CD4-positive, alpha-beta T cell treated with Interleukin-2 at 100 ng/mL for 4 hours (primary cell): ENCODE data around the gene NRXN3.

Source experiments
- DNase-seq: peaks from one replicate; pipeline ENCODE4 v3.0.0-alpha.2; 2020; ENCODE audit warnings: low spot score

NRXN3 gene

GRCh38 chr14:79293482-79294177, 1123.5 kb downstream of the NRXN3 start:
- DNase-seq, result no peak

GRCh38 chr14:79294499-79294898, 1124.3 kb downstream of the NRXN3 start:
- DNase-seq, result no peak

DNA sequence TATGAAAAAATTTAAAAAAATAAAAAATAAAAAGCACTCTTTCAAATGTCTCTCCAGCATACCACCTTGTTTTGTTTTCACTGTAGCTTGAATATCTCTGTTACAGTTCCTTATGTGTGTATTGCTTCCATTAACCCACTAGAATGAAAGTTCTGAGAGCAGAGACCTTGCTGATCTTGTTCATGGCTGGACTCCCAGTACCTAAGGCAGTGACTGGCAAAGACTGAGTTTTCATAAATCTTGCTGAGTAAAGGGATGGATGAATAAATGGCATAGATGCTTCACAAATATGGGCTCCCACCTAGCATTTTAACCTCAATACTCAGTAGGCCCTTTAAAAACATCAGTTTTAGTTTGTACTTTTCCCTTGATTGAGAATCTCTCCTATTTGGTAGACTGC, 1125.2 kb downstream of the NRXN3 start:
- no peak for DNase-seq

DNA sequence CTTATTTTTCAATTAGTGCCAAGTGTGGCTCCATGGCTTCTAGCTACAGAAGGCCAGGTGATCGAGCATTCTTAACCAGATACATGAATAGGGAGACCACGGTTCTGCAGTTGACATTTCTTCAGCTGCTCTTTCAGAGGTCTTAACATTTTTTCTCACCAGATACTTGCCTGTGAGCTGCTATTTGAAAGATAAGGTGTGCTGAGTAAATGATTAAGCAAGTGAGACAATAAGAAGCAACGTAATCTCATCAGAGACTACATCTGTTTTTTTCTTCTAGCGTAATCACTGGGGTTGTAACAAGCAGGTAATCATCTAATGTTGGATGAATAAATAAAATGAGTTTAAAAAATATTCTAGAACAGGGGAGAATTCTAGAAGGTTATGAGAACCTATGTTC, 1128.2 kb downstream of the NRXN3 start:
- no peak for DNase-seq

DNA sequence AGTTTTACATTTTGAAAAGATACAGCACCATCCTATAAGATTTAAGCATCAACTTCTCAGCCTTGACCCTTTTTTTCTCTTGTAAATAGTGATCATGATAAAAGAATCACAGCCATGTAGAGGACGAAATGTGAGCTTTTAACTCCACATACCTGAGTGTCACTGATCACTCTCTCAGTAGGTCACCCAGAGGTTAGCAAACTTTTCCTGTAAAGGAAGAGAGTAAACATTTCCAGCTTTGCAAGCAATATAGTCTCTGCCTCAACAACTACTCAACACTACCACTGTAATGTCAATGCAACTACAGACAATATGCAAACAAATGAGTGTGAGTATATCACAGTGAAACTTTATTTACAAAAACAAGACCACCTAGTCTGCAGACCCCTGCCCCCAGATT, 1129.0 kb downstream of the NRXN3 start:
- no peak for DNase-seq

GRCh38 chr14:79304279-79304678, 1134.1 kb downstream of the NRXN3 start:
- no peak for DNase-seq

DNA sequence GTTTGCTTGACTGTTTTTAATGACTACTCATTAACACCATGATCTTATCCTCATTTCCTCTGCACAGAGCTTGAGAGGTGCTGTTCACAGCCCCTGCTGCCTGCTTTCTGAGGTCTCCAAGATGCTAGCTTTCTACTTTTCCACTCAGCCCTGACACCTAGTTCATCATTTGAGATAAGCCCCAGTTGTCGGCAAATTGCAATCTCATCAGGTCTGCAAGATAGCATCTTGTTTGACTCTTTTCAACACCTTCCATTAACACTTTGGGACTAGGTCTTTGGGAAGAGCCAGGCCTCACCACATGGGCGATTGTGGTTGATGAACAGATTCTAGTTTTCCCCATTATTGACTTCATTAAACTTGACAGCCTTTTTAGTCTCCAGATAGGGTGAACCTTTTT, 1136.4 kb downstream of the NRXN3 start:
- no peak for DNase-seq

DNA sequence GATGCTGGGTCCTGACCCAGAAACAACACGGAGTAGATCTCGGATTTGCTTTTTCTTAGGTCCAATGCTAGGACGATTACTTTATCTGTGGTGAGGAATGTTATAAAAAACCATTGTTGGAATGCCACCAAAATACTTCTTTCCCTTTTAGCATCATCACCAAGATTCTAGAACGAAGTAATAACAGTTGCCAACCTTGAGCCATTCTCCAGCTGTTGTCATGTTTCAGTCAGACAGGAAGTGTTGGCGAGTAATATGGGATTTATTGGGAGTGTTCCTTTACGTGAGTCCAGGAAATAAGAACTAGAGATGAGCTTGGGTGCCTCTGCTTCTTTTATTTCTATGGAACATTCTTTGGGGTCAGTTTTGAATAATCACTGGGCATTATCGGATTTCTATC, 1148.2 kb downstream of the NRXN3 start:
- no peak for DNase-seq

- no peak for DNase-seq
These were observed 1150.4 kb downstream of the NRXN3 start for GRCh38 chr14:79320561-79320960.

- no peak for DNase-seq
These were observed 1150.9 kb downstream of the NRXN3 start for GRCh38 chr14:79321070-79321469.

GRCh38 chr14:79325071-79325470, 1154.9 kb downstream of the NRXN3 start:
- DNase-seq, result no peak

- DNase-seq, result no peak
These were observed 1155.4 kb downstream of the NRXN3 start for GRCh38 chr14:79325557-79325956.

DNA sequence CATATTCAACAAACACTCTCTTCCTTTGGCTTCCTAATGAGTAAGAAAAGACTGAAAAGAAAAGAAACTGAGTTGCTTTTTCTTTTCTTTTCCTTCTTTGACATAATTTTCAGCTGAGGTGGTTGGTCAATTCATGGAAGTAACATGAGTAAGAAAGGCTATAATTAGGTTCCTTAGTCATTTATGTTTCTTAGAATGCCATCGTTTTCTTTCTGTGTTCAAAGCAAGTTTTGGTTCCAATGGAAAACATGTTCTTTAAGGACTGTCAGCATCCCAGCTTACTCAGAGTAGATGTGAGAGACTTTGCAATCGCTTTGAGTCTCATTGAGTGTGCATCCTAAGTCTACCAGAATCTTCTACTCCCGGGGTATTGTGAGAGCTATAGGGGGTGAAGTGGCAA, 1158.7 kb downstream of the NRXN3 start:
- no peak for DNase-seq

GRCh38 chr14:79331830-79332229, 1161.7 kb downstream of the NRXN3 start:
- no peak for DNase-seq

DNA sequence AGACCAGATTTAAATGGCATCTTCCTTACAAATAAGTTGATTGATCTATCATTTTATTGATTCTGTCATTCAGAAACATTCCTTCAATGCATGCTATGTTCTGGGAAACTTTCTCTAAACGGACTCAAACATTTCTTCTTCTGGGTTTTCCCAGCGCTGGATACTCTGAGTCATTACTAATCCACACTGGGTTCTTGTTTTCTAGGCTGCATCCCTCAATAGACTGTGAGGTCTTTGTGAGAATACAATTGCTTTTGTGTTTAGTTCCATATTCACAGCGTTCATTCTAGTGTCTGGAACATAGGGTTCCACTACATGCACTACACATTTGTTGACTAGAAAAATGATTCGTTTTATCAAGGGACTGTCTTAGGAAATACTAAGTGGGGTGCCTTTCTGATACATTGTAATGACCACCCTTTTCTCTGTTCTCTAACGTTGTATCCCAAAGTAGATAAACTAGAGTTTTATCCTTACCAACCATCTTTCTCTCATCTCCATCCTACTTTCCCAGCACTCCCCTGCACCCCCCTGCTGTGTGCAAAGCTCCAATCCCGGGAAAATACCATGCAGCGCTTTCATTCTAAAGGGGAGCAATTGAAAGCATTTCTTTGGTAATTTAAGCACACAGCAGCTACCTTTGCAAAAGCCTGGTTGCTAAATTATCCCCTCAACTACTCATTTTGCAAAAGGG, 1162.5 kb downstream of the NRXN3 start:
- DNase-seq, result no peak

- DNase-seq, result no peak
These were observed 1163.0 kb downstream of the NRXN3 start for GRCh38 chr14:79333198-79333546.

GRCh38 chr14:79334272-79334671, 1164.1 kb downstream of the NRXN3 start:
- no peak for DNase-seq

DNA sequence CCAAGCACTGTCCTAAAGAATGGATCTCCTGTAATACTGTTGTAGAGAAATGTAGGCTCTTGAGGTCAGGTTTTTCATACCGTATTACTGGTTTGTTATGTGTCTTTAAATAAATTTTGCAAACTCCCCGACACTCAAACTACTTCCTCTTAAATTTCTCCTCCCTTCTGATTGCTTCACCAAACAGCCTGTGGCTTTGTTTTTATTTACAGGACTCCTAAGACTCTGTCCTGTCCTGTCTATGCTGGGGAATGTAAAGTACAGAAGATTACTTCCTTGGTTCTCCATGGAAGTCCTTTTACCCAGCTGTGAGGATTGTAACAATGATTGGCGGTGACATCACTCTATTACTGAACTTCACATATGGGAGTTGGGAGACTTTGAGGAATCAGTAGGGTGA, 1167.6 kb downstream of the NRXN3 start:
- DNase-seq, result no peak

DNA sequence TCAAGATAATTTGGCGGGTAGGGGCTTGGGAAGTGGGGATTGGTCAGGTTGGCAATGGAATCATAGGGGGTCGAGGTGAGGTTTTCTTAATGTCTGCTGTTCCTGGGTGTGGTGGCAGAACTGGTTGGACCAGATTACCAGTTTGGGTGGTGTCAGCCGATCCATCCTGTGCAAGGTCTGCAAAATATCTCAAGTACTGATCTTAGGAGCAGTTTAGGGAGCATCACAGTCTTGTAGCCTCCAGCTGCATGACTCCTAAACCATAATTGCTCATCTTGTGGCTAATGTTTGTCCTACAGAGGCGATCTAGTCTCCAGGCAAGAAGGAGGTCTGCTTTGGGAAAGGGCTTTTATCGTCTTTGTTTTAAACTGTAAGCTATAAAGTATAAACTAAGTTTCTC, 1172.8 kb downstream of the NRXN3 start:
- no peak for DNase-seq

DNA sequence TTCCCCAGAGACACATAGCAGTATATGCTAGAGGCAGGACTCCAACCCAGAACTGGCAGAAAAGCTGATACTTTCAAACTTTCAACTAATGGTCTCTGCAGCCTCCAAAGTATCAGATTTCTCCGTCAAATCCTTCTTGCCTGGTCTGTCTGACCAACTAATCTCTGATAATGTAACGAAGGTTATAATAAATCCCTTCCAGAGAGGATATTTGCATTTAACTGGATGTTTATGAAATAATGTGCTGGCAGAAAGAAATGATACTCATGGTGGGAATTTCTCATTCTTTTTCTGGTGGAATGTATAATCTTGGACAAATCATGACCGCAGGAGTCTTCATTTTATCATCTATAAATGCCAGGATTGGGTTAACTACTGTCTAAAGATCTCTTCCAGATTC, 1180.8 kb downstream of the NRXN3 start:
- no peak for DNase-seq

- no peak for DNase-seq
These were observed 1182.0 kb downstream of the NRXN3 start for GRCh38 chr14:79352076-79352630.

GRCh38 chr14:79354336-79354735, 1184.2 kb downstream of the NRXN3 start:
- DNase-seq, result no peak

DNA sequence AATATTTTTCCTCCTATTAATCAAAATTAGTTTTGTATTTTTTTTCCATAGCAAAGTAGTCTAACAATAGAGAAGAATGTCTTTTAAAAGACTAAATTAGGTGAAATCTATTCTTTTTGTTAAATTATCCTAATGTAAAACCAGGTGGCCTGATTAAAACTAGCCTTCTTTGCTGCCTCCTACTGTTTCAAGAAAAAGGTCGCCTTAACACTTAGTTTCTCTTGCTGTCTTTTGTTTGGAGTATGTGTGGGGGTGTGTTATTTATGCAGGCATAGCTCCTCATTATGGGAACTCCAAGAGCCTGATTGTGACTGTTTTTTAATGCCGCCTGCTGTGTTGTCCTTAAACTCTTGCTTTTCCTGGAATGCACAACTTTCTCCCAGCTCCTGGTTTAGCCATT, 1185.9 kb downstream of the NRXN3 start:
- no peak for DNase-seq

DNA sequence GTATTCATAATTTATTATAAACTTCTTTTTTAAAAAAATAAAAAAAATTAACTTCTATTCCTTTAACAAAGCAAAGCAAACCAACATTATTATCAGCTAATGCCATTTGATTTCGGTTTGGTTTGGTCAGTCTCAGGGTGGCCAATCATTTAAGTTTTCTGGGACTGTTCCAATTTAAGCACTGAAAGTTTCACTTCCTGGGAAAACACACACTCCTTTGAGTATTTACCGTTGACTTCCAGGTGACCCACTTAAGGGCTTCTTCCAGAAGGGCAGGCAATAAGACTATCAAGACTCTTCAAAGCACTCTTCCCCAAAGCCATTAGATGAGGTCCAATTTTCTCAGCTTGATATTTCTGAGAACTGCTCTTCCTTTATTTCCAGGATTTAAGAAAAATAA, 1187.1 kb downstream of the NRXN3 start:
- DNase-seq, result no peak
